ENCODE results near the gene TAOK1. TPM values are rescaled to one million over a fixed set of nuclear protein-coding genes. Genes with fewer than 3 reads are reported as not detected.

TAOK1 gene
- total and polyA plus RNA-seq, 4 donors, result 4.3 to 20.5 (median 12.6) TPM

- WGBS, result 68% methylated on average over 4 of the region's 4 CpGs
- H3K9me3 ChIP-seq (ENCODE audit: control insufficient read depth in 4 of 4, low read length in 3 of 4), result no peaks in the 10 kb centered on the region
- TF ChIP-seq, protein P1, sequence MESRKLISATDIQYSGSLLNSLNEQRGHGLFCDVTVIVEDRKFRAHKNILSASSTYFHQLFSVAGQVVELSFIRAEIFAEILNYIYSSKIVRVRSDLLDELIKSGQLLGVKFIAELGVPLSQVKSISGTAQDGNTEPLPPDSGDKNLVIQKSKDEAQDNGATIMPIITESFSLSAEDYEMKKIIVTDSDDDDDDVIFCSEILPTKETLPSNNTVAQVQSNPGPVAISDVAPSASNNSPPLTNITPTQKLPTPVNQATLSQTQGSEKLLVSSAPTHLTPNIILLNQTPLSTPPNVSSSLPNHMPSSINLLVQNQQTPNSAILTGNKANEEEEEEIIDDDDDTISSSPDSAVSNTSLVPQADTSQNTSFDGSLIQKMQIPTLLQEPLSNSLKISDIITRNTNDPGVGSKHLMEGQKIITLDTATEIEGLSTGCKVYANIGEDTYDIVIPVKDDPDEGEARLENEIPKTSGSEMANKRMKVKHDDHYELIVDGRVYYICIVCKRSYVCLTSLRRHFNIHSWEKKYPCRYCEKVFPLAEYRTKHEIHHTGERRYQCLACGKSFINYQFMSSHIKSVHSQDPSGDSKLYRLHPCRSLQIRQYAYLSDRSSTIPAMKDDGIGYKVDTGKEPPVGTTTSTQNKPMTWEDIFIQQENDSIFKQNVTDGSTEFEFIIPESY (IDR thresholded peaks at IDR 0.05), result no peak
- TF ChIP-seq HNF4A (conservative IDR thresholded peaks at IDR 0.05) (no peak), HNF4G (IDR thresholded peaks at IDR 0.05) (no peak), CTCF (IDR thresholded peaks at IDR 0.05; ENCODE audit: low read depth, low read length, missing input control) (no peak), TAF1 (conservative IDR thresholded peaks at IDR 0.05) (no peak), YY1 (IDR thresholded peaks at IDR 0.05) (no peak), RXRA (IDR thresholded peaks at IDR 0.05) (no peak), NR2F2 (IDR thresholded peaks at IDR 0.05) (no peak), GABPA (IDR thresholded peaks at IDR 0.05 in 1 of 2, conservative IDR thresholded peaks at IDR 0.05 in 1 of 2) (no peak), FOXA2 (IDR thresholded peaks at IDR 0.05) (no peak)
- TF ChIP-seq, protein P2, sequence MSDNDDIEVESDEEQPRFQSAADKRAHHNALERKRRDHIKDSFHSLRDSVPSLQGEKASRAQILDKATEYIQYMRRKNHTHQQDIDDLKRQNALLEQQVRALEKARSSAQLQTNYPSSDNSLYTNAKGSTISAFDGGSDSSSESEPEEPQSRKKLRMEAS (IDR thresholded peaks at IDR 0.05), result no peak
- H3K27me3 ChIP-seq (ENCODE audit: control insufficient read depth in 4 of 4, insufficient read depth in 4 of 4, low read length in 3 of 4), result no peaks in the 10 kb centered on the region
- H3K9ac ChIP-seq (ENCODE audit: low read depth in 1 of 2, low read length in 2 of 2), result no peak overlapping the region
- DNase-seq (ENCODE audit: low spot score), result no peak
- no peak overlapping the region for H3K27ac ChIP-seq (ENCODE audit: low read depth in 1 of 2, low read length in 2 of 2)
- H3K36me3 ChIP-seq (ENCODE audit: control insufficient read depth in 4 of 4, insufficient read depth in 3 of 4, low read depth in 1 of 4, low read length in 3 of 4), result no peaks in the 10 kb centered on the region
- H3K4me3 ChIP-seq (ENCODE audit: low read depth in 1 of 3, low read length in 3 of 3), result no peak overlapping the region
- H3K4me1 ChIP-seq (ENCODE audit: control insufficient read depth in 4 of 4, insufficient read depth in 4 of 4, low read length in 3 of 4), result peaks cover 0 to 12% (median 0%) of the 10 kb centered on the region in 4 donors
Observed at GRCh38 chr17:29433541-29433940, 43.4 kb downstream of the TAOK1 start.

DNA sequence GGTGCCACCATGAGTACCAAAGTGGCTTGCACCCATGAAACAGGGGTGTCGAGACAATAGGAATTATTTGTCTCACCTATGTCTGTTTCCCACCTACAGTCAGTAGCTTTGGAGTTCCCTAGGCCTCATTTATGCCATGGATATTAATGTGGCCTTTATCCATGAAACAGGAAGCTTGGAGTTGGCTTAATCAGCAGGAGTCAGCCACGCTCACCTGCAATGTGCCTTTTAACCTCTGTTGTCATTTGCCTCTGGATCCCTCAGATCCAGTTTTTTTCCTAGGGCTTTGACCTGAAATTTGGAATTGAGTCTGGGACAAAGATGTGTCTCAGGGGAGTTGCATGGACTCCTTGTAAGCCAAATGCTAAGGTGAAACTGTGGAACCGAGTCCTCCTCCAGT is 44.4 kb downstream of the TAOK1 start:
- H3K9me3 ChIP-seq (ENCODE audit: control insufficient read depth in 4 of 4, low read length in 3 of 4), result no peaks in the 10 kb centered on the region
- H3K36me3 ChIP-seq (ENCODE audit: control insufficient read depth in 4 of 4, insufficient read depth in 3 of 4, low read depth in 1 of 4, low read length in 3 of 4), result no peaks in the 10 kb centered on the region
- H3K27me3 ChIP-seq (ENCODE audit: control insufficient read depth in 4 of 4, insufficient read depth in 4 of 4, low read length in 3 of 4), result no peaks in the 10 kb centered on the region
- TF ChIP-seq HNF4G (IDR thresholded peaks at IDR 0.05) (no peak), RXRA (IDR thresholded peaks at IDR 0.05) (no peak), TAF1 (conservative IDR thresholded peaks at IDR 0.05) (no peak), HNF4A (conservative IDR thresholded peaks at IDR 0.05) (no peak), GABPA (IDR thresholded peaks at IDR 0.05 in 1 of 2, conservative IDR thresholded peaks at IDR 0.05 in 1 of 2) (no peak), RAD21 (IDR thresholded peaks at IDR 0.05) (no peak), YY1 (IDR thresholded peaks at IDR 0.05) (no peak), SP1 (IDR thresholded peaks at IDR 0.05) (no peak), JUND (IDR thresholded peaks at IDR 0.05) (no peak), ATF3 (IDR thresholded peaks at IDR 0.05) (no peak), EGR1 (IDR thresholded peaks at IDR 0.05; ENCODE audit: low read depth in 2 of 2) (no peak)
- TF ChIP-seq, protein P2 (IDR thresholded peaks at IDR 0.05), result no peak
- TF ChIP-seq, protein P1 (IDR thresholded peaks at IDR 0.05), result no peak
- DNase-seq (ENCODE audit: low spot score), result no peak
- H3K4me3 ChIP-seq (ENCODE audit: low read depth in 1 of 3, low read length in 3 of 3), result no peak overlapping the region
- 81% methylated on average over 3 of the region's 3 CpGs for WGBS
- peaks cover 0 to 12% (median 0%) of the 10 kb centered on the region in 4 donors for H3K4me1 ChIP-seq (ENCODE audit: control insufficient read depth in 4 of 4, insufficient read depth in 4 of 4, low read length in 3 of 4)
- H3K9ac ChIP-seq (ENCODE audit: low read depth in 1 of 2, low read length in 2 of 2), result no peak overlapping the region
- H3K27ac ChIP-seq (ENCODE audit: low read depth in 1 of 2, low read length in 2 of 2), result no peak overlapping the region

Data from liver (tissue), 9 donors.